ENCODE results near the gene APH1B.

- TF ChIP-seq CTCF (tag by site-specific recombination; IDR thresholded peaks at IDR 0.05) (no peak), ZBTB26 (tag by site-specific recombination; optimal IDR thresholded peaks at IDR 0.05) (no peak)
These were observed 41.1 kb upstream of the APH1B start for GRCh38 chr15:63236272-63236671.
